GM12875 (cell line): Measurements from ENCODE around the gene CPSF6.
A peak's percentile ranks its signal among the peaks of the same experiment; 100 is the strongest.

Experiments
- H3K4me3 ChIP-seq: one replicate; pipeline ENCODE4 v1.5.1; 2011; ENCODE audit warnings: low read depth, low read length, control low read depth
- CTCF ChIP-seq: IDR thresholded peaks from 2 replicates; pipeline ENCODE4 v1.5.1; 2011; ENCODE audit warnings: low read depth, mild to moderate bottlenecking, control low read depth, inconsistent platforms, low read length, moderate library complexity, borderline replicate concordance; ENCODE audit not compliant: insufficient read depth

The CPSF6 gene

DNA sequence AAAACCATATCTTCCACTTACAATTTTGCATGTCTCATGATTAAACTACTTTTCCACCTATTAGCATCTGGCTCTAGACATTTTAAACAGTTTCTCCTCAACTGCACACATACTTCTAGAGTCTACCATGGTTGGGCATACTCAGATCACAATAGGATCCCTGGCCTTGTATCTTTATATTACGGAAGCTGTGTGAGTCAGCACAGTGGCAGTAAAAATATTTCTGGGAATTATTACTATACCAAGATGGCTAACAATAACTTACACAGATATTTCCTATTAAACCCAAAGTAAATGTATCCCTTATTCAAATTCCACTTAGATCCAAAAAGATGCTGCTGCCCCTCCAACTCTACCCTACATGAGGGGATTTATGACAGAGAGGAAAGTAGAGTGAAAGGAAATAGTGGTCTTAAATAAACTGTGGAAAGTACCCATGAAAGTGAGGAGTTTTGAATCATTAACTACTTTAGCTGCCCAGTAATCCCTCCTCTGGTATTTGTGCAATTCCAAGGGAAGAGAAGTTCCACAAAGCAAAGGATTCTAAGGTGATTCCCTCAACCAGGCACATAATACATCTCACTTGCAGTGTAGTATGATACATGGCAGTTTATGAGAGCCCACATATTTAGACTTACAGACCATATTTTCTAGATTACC, 14.0 kb upstream of the CPSF6 start:
- TF ChIP-seq CTCF, result no peak
- H3K4me3 ChIP-seq, result no peak overlapping the region

GRCh38 chr12:69231479-69231878, 7.9 kb upstream of the CPSF6 start:
- H3K4me3 ChIP-seq, result no peak overlapping the region
- no peak for TF ChIP-seq CTCF

DNA sequence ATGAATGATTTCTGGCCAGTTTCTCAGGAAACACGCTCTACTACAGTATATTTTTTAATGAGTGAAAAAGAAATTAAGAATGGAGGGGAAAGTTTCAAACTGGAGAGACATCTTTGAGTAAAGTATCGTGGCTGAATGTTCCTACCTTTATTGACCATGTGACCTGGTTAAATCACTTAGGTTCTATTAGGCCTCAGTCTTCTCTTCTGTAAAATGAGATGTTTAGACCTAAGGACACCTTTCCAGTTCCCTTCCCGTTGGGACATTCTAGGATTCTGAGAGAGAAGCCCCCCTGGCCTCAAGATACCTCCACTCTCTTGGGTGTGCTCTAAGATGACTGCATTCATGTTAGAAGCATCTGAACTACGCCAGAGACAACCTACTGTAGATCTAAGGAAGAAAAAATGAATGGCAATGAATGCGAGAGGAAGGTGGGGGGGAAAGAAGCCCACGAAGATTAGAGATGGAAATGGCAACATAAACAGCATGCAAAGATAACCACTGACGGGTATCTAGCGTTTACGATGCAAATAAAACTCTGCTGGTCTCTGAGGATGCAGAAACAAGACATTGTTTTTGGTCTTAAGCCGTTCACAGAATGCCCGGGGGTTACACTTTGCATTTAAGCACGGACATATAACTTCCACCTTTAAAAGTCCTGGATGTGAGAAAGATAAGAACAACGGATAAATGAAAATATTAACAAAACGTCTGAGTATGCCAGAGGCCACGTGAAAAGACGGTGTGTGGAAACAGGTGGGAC, 599 bp upstream of the CPSF6 start:
- H3K4me3 ChIP-seq, result peak overlapping the region; percentile 51

GRCh38 chr12:69239922-69240630, 707 bp downstream of the CPSF6 start:
- H3K4me3 ChIP-seq, result peak overlapping the region; percentile 79
- no peak for TF ChIP-seq CTCF

More for the DNA sequence above, 599 bp upstream of the CPSF6 start:
- TF ChIP-seq CTCF, result no peak

- TF ChIP-seq CTCF, result no peak
- peak overlapping the region; percentile 79 for H3K4me3 ChIP-seq
Measured at GRCh38 chr12:69240631-69240995, 1.2 kb downstream of the CPSF6 start.

DNA sequence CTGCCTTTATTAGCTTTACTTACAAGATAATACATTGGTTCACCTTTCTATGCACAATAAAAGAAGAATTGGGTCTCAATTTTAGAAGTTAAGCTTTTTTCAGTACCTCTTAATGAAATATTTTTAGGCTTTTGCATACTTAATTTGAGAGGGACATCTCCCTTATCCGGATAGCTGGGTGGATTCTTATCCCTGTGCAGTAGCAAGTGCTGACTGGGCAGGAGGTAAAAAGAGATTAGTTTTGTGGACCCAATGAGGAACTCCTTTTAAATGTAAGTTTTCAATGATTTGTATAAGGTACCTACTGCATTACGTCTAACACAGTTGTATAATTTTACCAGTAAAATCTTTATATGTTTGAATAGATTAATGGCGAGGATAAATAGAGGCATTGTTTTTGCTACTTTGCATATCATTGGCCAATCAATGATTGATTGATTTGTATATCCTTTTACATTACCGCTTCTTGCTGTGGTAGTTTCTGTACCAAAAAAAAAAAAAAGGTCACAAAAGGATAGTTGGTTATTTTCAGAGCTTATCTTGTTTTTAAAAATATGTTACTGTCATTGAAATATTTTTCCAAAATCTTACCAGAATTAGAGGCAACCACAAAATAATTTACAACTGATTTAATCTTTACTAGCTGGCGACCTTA, 2.2 kb downstream of the CPSF6 start:
- H3K4me3 ChIP-seq, result no peak overlapping the region
- TF ChIP-seq CTCF, result no peak
